Astrocyte of the hippocampus (primary cell): ENCODE data around the gene CCDC182.
A peak's percentile ranks its signal among the peaks of the same experiment; 100 is the strongest.

Experiments used
- DNase-seq: peaks from one replicate; pipeline ENCODE4 v3.0.0; 2011; ENCODE audit warnings: low read depth, low spot score

CCDC182 gene

GRCh38 chr17:57727630-57728175, 17.4 kb downstream of the CCDC182 start:
- no peak for DNase-seq

DNA sequence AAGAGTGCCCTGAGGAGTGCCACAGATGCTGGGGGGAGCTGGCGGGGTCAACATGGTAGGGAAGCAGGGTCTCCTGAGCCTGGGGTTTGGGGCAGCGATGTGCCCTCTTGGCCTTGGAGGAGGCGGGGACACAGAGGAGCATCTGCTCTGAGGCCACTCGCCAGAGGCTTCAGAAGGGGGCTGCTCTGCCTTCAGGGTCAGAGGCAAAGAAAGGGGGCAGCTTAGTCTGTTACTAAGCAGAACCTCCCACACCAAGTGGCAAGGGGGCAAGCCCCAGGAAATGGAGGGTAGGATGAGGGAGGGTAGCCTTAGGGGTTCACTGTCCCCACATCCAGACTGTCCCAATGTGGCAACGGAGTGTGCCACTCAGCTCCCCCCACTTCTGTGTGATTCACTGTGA, 18.3 kb downstream of the CCDC182 start:
- no peak for DNase-seq

DNA sequence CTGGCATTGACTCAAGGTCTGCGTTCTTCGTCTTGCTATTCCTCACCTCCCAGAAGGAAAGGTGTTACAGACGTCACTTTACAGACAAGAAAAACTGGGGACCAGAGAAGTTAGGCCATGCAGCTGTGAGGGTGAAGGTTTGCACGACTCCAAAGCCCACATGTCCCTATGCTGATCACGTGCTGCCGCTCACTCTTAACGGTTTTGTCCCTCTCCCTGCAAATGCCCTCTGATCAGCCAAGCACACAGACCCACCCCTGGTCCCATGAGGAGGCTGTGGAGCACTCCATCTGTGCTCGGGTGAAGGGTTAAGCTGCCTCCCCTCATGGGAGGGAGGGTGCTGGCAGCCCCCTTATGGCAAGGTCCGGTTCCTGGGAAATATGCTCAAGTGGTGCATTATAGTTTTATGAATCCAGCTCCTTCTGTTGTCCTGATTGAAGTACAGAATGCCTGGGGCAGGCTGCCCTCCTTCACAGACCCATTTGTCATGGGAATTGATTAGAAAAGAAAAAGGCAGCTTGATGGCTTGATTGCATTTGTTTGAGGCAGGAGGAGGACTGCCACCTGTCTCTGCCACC, 18.8 kb downstream of the CCDC182 start:
- no peak for DNase-seq

DNA sequence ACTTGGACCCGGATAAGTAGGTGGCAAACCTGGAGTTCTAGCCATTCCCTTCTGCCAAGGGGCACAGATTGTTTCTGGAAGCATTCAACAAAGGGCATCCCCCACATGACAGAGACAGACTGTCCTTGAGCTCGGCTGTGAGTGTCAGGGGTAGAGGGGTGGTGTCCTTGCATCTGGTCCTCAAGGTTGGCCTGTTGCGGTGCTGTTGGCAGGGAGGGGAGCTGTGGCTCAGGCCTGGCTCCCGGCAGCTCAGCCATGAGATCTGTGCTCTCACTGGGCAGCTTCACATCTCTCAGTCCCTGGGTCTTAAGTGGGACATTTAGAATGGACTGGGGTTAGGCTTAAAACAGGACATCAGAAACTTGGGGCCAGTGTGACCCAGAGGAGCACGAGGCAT, 20.4 kb downstream of the CCDC182 start:
- no peak for DNase-seq

- DNase-seq, result peak; percentile 35
These were observed 20.9 kb downstream of the CCDC182 start for GRCh38 chr17:57724026-57724728.

- DNase-seq, result peak; percentile 53
These were observed 21.6 kb downstream of the CCDC182 start for GRCh38 chr17:57723427-57724025.

DNA sequence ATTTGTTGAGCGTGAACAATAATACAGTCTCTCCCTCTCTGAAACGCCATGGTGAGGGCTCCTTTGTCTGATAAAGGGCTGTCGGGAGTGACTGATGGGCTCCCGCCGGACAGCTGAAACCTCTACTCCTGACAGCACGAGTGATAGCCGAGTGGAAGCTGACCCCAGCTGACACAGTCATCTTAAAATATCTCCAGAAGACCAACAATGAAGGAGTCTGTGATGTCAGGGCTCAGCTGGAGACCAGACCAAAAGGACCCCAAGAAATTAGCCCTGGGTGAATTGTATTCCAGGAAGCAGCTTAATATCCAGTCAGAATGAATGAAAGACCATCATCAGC, 22.4 kb downstream of the CCDC182 start:
- no peak for DNase-seq

GRCh38 chr17:57721967-57722703, 23.0 kb downstream of the CCDC182 start:
- no peak for DNase-seq

DNA sequence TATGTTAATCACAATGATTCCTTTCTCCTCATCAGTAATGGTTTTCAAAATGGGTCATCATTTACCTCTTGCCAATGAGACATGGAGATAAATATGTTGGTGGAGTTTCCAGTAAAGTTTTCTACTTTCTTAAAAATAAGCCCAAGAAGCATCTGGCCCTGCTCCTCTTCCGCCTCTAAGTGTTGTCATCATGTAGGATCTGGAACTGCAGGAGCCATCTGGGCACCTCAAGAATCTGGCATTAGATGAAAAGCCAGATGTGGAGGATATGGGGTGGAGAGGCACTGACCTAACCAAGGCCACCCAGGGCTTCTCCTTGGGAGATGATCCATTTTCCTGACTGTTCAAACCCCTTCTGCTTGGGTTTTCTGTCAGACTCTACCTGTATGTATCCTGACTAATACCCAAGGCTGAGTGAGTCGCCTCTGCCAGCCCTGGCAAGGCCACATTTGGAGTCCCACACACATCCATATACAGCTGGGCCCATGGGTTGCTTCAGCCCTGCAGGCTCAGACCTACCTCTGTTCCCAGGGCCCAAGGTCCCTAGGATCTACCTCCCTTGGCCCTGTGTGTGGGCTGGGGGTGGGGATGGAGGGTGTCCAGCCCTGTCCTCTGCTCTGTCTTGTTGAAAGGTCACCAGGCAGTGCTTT, 24.6 kb downstream of the CCDC182 start:
- DNase-seq, result no peak

DNA sequence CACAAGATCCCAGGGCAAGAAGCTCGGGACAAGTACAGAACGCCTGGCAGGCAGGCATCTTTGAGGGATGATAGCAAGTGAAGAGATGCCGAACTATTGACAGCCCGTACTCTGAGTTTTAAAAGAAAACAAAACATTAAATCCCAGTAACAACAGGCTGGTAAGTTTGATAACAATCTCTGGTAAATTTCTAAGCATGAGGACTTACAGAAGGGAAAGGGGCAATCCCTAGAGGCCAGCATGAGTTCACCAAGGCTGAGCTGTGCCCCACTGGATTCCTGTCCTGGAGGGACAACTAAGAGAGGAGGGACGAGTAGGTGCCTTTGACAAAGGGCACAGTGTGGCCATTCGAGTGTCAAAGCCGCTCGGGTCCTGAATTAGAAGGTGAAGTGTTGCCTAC, 26.2 kb downstream of the CCDC182 start:
- no peak for DNase-seq

DNA sequence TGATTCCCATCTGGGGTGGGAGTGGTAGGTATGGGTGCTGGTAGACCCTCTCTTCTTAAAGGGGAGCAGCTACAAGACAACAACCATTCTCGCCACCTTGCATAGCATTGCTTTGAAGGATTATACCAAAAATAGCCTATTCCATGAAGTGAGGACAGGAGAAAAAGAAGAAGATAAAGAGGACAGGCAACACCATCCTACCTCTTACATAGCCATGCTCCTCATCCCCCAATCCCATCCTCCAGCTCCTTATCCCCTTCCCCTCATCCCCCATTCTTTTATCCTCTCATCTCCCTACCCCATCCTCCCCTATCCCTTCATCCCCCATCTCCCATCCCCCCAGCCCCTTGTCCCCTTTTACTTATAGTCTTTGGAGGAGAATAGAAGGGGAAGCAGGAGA, 29.1 kb downstream of the CCDC182 start:
- no peak for DNase-seq

- no peak for DNase-seq
These were observed 30.4 kb downstream of the CCDC182 start for GRCh38 chr17:57714665-57715180.

DNA sequence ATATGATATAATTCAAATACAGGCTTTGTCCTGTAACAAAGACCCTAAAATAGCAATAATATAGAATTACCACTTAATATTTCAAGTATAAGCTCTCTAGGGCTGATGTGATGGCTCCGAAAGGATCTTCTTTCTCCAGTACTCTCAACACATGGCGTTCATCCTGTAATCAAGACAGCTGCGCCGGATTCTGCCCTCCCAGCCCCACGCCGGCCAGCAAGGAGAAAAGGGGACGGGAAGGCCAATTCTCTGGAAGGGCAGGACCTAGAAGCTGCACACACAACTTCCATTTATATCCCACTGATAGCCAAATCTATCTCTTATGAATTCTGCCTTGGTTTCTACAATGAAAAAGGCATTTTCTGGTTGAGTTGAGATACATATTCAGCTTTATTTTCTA, 32.0 kb downstream of the CCDC182 start:
- DNase-seq, result no peak

DNA sequence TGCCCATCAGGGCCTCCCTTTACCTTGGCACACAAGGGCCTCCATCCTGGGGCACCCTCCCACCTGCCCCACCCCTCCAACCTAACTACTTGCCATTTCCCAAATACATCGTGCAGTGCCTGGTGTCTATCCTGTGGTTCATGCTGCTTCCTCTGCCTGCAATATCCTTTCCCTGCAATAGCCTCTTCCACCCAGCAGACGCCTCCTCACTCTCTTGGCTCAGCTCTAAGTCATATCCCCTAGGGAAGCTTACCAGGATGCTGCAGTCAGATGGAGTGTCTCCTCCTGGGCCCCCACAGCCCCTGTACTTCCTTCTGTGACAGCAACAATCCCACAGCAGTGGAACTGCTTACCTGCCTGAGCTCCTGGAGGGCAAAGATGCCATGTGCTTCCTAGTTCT, 36.7 kb downstream of the CCDC182 start:
- DNase-seq, result no peak

GRCh38 chr17:57707892-57708291, 37.2 kb downstream of the CCDC182 start:
- DNase-seq, result no peak

DNA sequence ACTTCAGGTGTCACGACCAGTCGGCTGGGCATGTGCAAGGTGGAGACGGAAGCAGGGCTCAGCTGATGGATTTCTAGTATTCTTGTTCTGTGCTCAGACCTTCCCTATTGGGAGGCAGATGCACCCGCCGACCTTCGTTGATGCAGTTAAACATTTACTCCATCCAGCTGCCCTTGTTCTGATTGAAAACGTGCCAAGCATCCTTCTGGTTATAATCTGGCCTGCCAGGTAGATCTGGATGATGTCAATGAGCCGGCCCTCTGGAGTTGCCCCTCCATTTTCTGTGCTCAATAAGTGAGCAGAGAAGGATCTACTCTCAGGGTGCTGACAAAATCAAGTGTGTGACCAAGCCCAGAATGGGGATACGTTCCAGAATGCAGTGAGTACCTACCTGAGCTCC, 38.3 kb downstream of the CCDC182 start:
- DNase-seq, result no peak

DNA sequence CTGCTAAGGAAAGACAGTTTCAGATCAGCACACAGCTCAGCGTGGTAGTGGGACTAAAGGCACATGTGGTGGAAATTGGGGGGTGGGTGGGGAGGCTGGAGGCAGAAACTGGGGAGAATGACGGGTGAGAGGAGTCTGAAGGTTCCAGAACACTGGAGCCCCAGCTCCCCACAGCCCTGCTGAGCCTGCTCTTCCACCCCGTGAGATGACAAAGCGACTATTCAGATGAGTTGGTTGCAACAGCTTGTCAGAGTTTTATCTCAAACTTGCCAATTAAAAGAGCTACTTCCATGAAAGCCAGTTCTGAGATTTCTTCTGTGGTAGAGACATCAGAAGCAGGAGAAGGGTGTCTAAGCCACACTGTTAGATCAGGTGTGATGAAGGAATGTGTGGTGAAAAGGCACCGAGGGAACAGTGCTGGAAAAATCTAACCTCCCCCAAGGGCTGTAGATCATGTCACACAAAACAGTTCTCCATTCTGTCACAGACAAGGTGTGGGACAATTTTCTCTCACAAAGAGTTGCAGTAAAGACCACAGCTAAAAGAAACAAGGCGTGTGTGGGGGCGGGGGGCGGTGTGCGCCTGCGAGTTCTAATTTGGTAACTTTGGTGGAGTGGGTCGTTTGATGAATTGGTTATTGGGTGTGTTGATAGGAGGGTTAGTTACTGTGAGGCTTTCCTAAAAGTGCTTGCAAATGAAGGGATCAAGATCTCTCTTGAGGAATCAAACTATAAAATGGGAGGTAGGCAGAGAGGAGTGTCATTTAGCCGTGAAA, 39.0 kb downstream of the CCDC182 start:
- no peak for DNase-seq

DNA sequence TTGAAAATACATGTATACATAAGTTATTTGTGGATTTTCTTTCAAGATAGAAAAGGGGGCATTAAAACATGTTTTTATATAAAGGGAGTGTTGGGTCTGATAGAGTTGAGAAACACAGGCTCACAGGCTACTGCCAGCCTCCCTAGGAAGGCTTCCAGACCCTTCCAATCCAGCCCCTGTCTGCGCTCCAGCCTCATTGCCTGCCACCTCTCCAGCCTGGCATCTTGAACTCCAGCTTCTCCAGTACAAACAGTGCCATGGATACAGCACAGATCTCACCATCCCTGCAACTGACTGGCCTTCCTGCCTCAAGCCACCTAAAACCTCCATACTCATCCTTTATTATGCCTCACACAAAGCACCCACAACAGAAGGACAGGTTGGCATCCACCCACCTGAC, 40.7 kb downstream of the CCDC182 start:
- DNase-seq, result no peak

DNA sequence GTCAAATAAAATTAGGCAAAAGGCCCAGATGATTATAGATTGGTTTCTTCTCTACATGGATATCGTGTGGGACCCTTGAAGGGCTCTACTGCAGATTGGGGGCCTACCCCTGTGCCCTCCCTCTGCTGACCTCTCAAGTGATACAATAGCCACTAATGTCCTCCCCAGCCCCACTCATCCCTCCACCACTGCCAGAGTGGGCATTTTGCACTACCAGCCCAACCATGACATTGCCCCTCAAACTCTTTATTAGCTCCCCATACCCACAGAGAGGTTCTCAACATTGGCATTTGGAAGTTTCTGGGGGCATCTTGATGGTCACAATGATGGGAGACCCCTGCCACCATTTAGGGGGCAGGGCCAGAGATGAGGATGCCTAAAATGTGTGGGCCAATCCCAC, 41.8 kb downstream of the CCDC182 start:
- no peak for DNase-seq

DNA sequence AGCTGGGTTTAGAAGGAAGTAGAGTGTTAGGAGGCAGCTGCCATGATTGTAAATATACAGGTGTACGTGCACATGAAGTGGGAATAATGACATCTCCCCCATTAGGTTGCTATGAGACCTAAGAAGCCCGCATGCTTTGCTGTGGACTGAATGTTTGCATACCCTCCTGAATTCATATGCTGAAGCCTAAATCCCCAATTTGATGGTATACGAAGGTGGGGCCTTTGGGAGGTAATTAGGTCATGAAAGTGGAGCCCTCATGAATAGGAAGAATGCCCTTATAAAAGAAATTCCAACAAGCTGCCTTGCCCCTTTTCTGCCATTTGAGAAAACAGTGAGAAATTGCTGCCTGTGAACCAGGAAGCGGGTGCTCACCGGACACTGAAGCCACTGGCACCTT, 44.0 kb downstream of the CCDC182 start:
- no peak for DNase-seq

DNA sequence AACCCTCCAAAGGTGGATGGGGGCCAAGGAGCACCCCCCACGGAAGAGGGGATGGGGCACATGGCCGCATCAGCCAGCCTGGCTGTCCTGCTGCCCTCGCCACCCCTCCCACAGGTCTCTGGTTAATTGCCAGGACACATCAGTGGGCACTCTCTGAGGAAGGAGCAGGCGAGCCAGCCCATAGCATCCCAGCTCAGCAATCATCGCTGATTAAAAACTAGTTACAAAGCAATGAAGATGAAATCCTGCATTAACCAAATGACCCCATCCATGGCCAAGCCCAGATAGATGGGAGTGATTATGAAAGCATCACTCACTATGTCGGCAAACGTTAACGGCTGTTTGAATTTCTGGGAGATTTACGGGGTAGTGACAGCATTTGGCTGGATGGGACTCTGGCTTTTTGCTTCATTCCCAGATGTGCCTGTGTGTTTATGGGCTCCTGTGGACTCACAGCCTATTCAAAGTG, 45.3 kb downstream of the CCDC182 start:
- DNase-seq, result no peak
